Measurements from ENCODE around the gene ZNF423. TPM values are rescaled to one million over a fixed set of nuclear protein-coding genes. Genes with fewer than 3 reads are reported as not detected.

Gene ZNF423
- polyA plus RNA-seq, 1 donor from 2014 or later, result 4.5 TPM

GRCh38 chr16:49498264-49498663, 357.6 kb downstream of the ZNF423 start:
- no peaks in the 10 kb centered on the region for H3F3A ChIP-seq (ENCODE audit: insufficient read depth, low read length, poor library complexity, severe bottlenecking)
- no peak overlapping the region for H2AFZ ChIP-seq (ENCODE audit: low read depth, low read length)
- H3K79me2 ChIP-seq (replicated peaks; ENCODE audit: insufficient read depth, low read length), result no peaks in the 10 kb centered on the region
- H3K9me2 ChIP-seq (ENCODE audit: insufficient read depth, low read length), result no peaks in the 10 kb centered on the region
- no peaks in the 10 kb centered on the region for H3K27me3 ChIP-seq (ENCODE audit: insufficient read depth, low read depth, low read length)
- H3K4me3 ChIP-seq (ENCODE audit: low read length), result no peak overlapping the region
- no peak for TF ChIP-seq RAD21 (conservative IDR thresholded peaks at IDR 0.05)
- no peak for TF ChIP-seq MXI1 (conservative IDR thresholded peaks at IDR 0.05; ENCODE audit: poor library complexity, severe bottlenecking)
- TF ChIP-seq EZH2 (IDR thresholded peaks at IDR 0.05; ENCODE audit: borderline replicate concordance, insufficient read depth, low read length, poor library complexity, severe bottlenecking), result no peak
- TF ChIP-seq TAF1 (IDR thresholded peaks at IDR 0.05; ENCODE audit: low read depth), result no peak
- no peak for TF ChIP-seq CTCF (IDR thresholded peaks at IDR 0.05; ENCODE audit: poor library complexity, severe bottlenecking)
- no peak overlapping the region for H3K9ac ChIP-seq (ENCODE audit: low read length)
- H3K36me3 ChIP-seq (ENCODE audit: insufficient read depth, low read length), result no peaks in the 10 kb centered on the region
- no peak overlapping the region for H3K4me2 ChIP-seq (ENCODE audit: low read length)
- H4K20me1 ChIP-seq (ENCODE audit: insufficient read depth), result no peaks in the 10 kb centered on the region
- no peaks in the 10 kb centered on the region for H3K9me3 ChIP-seq (ENCODE audit: low read length)
- H3K27ac ChIP-seq (ENCODE audit: low read length), result no peak overlapping the region

GRCh38 chr16:49497466-49497865, 358.4 kb downstream of the ZNF423 start:
- H3F3A ChIP-seq (ENCODE audit: insufficient read depth, low read length, poor library complexity, severe bottlenecking), result no peaks in the 10 kb centered on the region
- H3K4me2 ChIP-seq (ENCODE audit: low read length), result no peak overlapping the region
- no peak for TF ChIP-seq SMC3 (conservative IDR thresholded peaks at IDR 0.05; ENCODE audit: poor library complexity)
- TF ChIP-seq TAF1 (IDR thresholded peaks at IDR 0.05; ENCODE audit: low read depth), result no peak
- H3K27ac ChIP-seq (ENCODE audit: low read length), result no peak overlapping the region
- H3K79me2 ChIP-seq (replicated peaks; ENCODE audit: insufficient read depth, low read length), result no peaks in the 10 kb centered on the region
- no peak overlapping the region for H3K9ac ChIP-seq (ENCODE audit: low read length)
- H2AFZ ChIP-seq (ENCODE audit: low read depth, low read length), result no peak overlapping the region
- H3K36me3 ChIP-seq (ENCODE audit: insufficient read depth, low read length), result no peaks in the 10 kb centered on the region
- no peaks in the 10 kb centered on the region for H3K9me2 ChIP-seq (ENCODE audit: insufficient read depth, low read length)
- no peaks in the 10 kb centered on the region for H4K20me1 ChIP-seq (ENCODE audit: insufficient read depth)
- H3K27me3 ChIP-seq (ENCODE audit: insufficient read depth, low read depth, low read length), result no peaks in the 10 kb centered on the region
- H3K4me3 ChIP-seq (ENCODE audit: low read length), result no peak overlapping the region
- no peaks in the 10 kb centered on the region for H3K9me3 ChIP-seq (ENCODE audit: low read length)

- no peaks in the 10 kb centered on the region for H3K79me2 ChIP-seq (replicated peaks; ENCODE audit: insufficient read depth, low read length)
- no peaks in the 10 kb centered on the region for H4K20me1 ChIP-seq (ENCODE audit: insufficient read depth)
- H2AFZ ChIP-seq (ENCODE audit: low read depth, low read length), result no peak overlapping the region
- no peaks in the 10 kb centered on the region for H3K36me3 ChIP-seq (ENCODE audit: insufficient read depth, low read length)
- no peaks in the 10 kb centered on the region for H3K9me2 ChIP-seq (ENCODE audit: insufficient read depth, low read length)
- no peak overlapping the region for H3K4me2 ChIP-seq (ENCODE audit: low read length)
- H3K27ac ChIP-seq (ENCODE audit: low read length), result no peak overlapping the region
- no peak overlapping the region for H3K9ac ChIP-seq (ENCODE audit: low read length)
- no peak for TF ChIP-seq EZH2 (IDR thresholded peaks at IDR 0.05; ENCODE audit: borderline replicate concordance, insufficient read depth, low read length, poor library complexity, severe bottlenecking)
- no peak for TF ChIP-seq TAF1 (IDR thresholded peaks at IDR 0.05; ENCODE audit: low read depth)
- TF ChIP-seq RAD21 (conservative IDR thresholded peaks at IDR 0.05), result no peak
- TF ChIP-seq POLR2AphosphoS5 (IDR thresholded peaks at IDR 0.05), result no peak
- no peak for TF ChIP-seq SMC3 (conservative IDR thresholded peaks at IDR 0.05; ENCODE audit: poor library complexity)
- TF ChIP-seq EP300 (conservative IDR thresholded peaks at IDR 0.05; ENCODE audit: poor library complexity, severe bottlenecking), result no peak
- TF ChIP-seq MXI1 (conservative IDR thresholded peaks at IDR 0.05; ENCODE audit: poor library complexity, severe bottlenecking), result no peak
- H3F3A ChIP-seq (ENCODE audit: insufficient read depth, low read length, poor library complexity, severe bottlenecking), result no peaks in the 10 kb centered on the region
- no peak overlapping the region for H3K4me3 ChIP-seq (ENCODE audit: low read length)
- no peaks in the 10 kb centered on the region for H3K9me3 ChIP-seq (ENCODE audit: low read length)
- no peaks in the 10 kb centered on the region for H3K27me3 ChIP-seq (ENCODE audit: insufficient read depth, low read depth, low read length)
Observed at GRCh38 chr16:49496656-49497055, 359.3 kb downstream of the ZNF423 start.
